GM13976 (cell line): Measurements from ENCODE around the gene CCDC188.

Experiments used
- DNase-seq: peaks from one replicate; pipeline ENCODE4 v3.0.0; 2012; ENCODE audit warnings: low spot score
- CTCF ChIP-seq: IDR thresholded peaks from 2 replicates; pipeline ENCODE4 v1.5.1; 2012; ENCODE audit warnings: borderline replicate concordance, mild to moderate bottlenecking; ENCODE audit not compliant: insufficient read depth; ENCODE audit errors: extremely low read depth, missing control alignments, control extremely low read depth
- in situ Hi-C: fragments of 300-500 bp; cut with MboI; formaldehyde crosslinking; loops from one replicate; pipeline ENCODE4 v1.12.0; 2022; ENCODE audit warnings: low sequenced_read_pairs, mixed read lengths, inconsistent platforms; ENCODE audit not compliant: unreplicated experiment

CCDC188 gene

DNA sequence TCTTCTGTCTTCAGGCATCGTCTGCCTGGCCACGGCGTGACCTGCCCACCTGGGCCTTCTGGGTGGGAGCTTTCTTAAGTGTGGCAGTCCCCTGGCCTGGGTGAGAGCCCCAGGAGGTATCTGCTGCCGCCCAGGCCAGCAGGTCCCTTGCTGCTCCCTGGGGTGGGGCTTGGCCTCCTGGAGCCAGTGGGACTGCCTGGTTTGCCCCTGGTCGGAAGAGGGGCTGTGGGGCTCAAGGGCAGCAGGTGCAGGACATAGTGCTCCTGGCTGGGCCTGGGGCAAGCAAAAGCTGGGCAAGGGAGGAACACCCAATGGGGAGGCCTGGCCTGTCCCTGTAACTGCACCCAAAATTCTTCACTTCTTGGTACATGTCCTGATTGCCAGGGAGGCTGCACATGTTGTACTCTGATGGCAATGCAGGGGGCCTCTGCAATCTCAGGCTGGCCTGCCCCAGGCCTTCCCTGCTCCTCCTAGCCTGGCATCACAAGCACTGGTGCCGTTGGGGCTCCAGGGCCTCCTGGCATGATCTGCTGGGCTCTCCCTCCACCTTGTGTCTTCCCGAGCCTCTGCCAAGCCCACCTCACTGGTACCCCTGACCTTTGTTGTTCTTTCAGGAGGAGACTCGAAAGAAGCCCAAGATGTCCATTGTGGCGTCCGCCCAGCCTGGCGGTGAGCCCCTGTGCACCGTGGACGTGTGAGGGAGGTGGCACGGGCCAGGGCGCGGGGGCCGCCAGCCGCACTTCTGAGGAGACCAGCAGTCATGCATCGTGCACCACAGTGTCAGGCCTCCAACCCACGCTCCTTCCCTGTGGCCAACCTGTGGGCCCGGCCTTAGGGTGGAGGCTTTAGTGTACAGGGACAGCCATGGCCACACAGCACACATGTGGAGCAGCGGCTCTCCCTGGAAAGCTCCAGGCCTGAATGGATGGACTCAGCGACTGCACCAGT lies 41.2 kb downstream of the CCDC188 start:
- no peak for DNase-seq
- in situ Hi-C loops, result no loop called here

DNA sequence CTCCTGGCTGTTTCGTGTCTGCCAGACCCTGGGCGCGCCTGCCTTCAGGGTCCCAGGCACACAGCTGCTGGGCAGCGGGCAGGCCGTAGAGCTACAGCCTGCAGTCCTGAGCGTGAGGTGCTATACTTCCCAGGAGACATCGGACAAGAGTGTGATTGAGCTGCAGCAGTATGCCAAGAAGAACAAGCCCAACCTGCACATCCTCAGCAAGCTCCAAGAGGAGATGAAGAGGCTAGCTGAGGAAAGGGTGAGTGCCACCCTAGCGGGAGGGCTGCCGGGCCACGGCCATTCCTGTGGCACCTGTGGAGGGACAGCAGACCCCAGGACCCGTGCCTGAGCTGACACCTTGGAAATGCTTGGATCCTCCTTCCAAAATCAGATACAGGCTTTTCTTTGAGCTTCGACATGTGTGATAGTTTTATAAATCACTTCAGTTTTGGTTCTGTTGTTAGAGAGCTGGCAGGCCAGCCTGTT lies 42.1 kb downstream of the CCDC188 start:
- TF ChIP-seq CTCF, result no peak
- in situ Hi-C loops, result no loop called here
- no peak for DNase-seq

More for the DNA sequence above, 41.2 kb downstream of the CCDC188 start:
- TF ChIP-seq CTCF, result no peak

DNA sequence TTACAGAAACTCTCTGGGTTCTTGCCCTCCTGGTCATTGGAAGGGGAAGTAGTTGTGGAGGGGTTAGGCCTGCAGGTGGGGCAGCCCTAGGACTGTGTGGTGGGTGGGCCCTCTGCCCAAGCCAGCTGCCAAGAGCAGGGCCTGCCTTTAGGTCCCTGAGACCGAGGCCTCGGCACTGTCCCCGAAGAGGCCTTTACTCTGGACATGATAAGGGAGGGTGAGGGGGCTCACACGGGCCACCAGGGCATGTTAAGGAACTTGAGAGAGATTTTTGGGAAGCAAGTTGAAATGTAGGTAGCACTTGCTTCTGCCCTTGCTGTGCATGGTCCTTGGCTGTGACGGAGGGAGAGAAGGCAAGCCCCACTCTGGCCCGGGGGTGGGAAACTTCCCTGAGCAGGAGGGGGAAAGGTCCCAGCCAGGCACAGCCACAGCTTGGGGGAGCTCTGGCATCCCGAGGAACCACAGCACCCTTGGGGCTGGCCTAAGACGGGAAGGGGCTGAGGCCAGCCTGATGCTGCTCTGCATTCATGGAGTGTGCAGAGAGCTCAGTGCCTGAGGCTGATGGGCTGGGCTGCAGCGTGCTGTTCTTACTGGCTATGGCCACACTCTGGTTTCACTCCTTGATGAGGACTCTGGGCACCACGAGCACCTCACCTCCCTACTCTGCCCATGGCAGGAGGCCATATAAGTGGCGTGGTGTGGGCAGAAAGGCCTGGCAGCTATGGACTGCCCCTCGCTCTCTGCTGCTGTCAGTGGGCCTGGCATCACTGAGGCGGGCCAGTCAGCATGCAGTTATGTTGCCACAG lies 42.7 kb downstream of the CCDC188 start:
- in situ Hi-C loops, result no loop called here
- no peak for DNase-seq
- TF ChIP-seq CTCF, result no peak

DNA sequence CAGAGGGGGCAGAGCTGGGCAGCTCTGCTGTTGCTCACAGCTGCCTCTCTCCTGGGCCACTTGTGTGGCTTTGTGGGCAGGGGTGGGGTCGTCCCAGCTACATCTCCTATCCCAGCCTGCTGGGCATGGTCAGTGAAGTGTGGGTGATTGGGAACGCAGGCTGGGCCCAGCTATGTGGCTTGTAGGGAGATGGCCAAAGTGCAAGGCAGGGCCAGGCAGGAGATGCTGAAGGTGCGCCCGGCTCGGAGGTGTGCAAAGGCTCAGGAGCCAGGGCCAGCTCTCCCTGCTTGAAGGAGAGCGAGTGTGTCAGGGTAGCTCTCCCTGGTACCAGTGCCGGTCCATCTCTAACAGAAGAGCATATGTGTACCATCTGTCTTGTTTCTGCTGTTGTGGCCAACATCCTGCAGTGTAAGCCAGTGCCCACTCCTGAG lies 43.4 kb downstream of the CCDC188 start:
- no peak for TF ChIP-seq CTCF
- no peak for DNase-seq
- in situ Hi-C loops, result no loop called here

DNA sequence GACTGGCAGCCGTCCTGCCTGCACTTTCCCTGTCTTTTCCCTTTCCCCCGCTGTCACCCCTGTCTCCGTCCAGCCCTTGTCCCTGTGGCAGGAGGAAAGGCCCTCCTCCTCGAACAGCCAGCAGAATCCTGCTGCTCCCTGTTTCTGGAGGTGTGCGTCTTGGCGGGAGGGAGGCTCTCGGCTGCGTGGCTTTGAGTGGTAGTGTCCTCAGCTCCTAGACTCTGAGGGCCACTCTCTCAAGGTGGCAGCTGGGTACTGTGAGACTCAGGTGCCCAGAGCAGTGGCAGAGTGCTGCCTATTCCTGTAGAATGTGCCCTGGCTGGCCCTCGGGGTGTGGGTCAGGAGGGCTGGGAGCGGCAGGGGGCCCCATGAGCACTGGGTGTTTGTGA lies 44.0 kb downstream of the CCDC188 start:
- in situ Hi-C loops, result no loop called here
- TF ChIP-seq CTCF, result no peak
- no peak for DNase-seq

GRCh38 chr22:20106205-20106848 lies 44.5 kb downstream of the CCDC188 start:
- in situ Hi-C loops, result no loop called here

More at GRCh38 chr22:20106205-20106848, 44.5 kb downstream of the CCDC188 start:
- no peak for DNase-seq
- no peak for TF ChIP-seq CTCF
